Measurements from ENCODE around the gene LPAR5. TPM values are rescaled to one million over a fixed set of nuclear protein-coding genes. Genes with fewer than 3 reads are reported as not detected.

Gene LPAR5
- total RNA-seq, 1 donor from 2014 or later, result 2.1 TPM

DNA sequence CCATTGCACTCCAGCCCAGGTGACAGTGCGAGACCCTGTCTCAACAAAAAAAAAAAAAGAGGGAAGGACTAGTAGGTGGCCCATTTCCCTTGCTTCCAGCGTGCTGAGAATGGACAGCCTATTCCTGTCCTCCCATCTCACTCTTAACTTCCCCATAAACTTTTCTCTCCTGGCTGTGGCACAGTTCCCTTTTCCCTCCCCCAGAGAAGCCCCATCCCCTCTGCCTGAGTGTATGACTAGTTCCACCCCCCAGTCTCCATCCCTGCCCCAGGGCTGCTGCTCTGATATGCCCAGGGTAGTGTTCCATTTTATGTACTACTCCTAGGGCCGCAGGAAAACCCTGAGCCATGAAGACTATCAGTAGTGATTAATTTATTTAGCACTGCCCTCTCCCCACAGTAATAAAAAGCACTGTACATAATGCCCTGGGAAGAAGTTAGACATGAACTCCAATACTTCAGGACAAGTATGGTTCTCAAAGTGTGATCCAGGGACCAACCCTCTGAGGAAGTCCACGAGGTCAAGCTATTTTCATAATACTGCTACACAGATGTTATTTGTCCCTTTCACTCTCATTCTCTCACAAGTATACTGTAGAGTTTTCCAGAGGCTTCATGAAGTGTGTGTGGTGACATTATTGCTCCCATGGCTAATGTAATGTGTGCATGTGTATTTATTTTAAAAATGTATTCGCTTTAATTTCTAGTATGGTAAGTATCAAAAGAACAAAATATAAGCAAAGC lies 17.1 kb downstream of the LPAR5 start:
- FAIRE-seq (no peak), DNase-seq (ENCODE audit: low read depth) (no peak)
- Histone ChIP-seq H3K36me3 (ENCODE audit: control insufficient read depth, insufficient read depth, low read length) (peaks cover 3% of the 10 kb centered on the region), H3K4me3 (ENCODE audit: low read depth, low read length) (no peak overlapping the region), H3K27me3 (ENCODE audit: control insufficient read depth, insufficient read depth, low read length) (no peaks in the 10 kb centered on the region)
- TF ChIP-seq, protein P1, sequence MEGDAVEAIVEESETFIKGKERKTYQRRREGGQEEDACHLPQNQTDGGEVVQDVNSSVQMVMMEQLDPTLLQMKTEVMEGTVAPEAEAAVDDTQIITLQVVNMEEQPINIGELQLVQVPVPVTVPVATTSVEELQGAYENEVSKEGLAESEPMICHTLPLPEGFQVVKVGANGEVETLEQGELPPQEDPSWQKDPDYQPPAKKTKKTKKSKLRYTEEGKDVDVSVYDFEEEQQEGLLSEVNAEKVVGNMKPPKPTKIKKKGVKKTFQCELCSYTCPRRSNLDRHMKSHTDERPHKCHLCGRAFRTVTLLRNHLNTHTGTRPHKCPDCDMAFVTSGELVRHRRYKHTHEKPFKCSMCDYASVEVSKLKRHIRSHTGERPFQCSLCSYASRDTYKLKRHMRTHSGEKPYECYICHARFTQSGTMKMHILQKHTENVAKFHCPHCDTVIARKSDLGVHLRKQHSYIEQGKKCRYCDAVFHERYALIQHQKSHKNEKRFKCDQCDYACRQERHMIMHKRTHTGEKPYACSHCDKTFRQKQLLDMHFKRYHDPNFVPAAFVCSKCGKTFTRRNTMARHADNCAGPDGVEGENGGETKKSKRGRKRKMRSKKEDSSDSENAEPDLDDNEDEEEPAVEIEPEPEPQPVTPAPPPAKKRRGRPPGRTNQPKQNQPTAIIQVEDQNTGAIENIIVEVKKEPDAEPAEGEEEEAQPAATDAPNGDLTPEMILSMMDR (IDR thresholded peaks at IDR 0.05; ENCODE audit: insufficient read depth, low read length, severe bottlenecking), result no peak

DNA sequence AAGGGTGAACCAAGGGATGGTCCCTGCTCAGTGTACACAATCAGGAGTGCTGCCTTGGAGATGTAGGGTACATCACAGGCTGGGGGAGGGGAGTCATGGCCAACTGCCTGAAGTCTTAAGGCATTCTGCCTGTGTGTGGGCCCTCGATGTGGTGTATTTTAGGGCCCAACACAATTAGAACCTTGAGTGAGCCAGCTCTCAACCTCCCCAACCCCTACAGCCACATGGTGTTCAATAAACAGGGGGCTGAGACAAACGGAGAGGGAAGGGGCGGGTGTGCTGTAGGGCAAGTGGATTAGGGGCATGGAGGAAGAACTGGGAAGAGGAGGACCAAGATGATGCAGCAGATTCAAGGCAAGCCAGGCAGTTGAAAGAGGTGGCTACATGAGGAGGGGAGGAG lies 20.0 kb downstream of the LPAR5 start:
- Histone ChIP-seq H3K4me3 (ENCODE audit: low read depth, low read length) (no peak overlapping the region), H3K36me3 (ENCODE audit: control insufficient read depth, insufficient read depth, low read length) (peaks cover 3% of the 10 kb centered on the region), H3K27me3 (ENCODE audit: control insufficient read depth, insufficient read depth, low read length) (no peaks in the 10 kb centered on the region)
- FAIRE-seq, result no peak
- TF ChIP-seq, protein P1 (IDR thresholded peaks at IDR 0.05; ENCODE audit: insufficient read depth, low read length, severe bottlenecking), result no peak
- DNase-seq (ENCODE audit: low read depth), result no peak

DNA sequence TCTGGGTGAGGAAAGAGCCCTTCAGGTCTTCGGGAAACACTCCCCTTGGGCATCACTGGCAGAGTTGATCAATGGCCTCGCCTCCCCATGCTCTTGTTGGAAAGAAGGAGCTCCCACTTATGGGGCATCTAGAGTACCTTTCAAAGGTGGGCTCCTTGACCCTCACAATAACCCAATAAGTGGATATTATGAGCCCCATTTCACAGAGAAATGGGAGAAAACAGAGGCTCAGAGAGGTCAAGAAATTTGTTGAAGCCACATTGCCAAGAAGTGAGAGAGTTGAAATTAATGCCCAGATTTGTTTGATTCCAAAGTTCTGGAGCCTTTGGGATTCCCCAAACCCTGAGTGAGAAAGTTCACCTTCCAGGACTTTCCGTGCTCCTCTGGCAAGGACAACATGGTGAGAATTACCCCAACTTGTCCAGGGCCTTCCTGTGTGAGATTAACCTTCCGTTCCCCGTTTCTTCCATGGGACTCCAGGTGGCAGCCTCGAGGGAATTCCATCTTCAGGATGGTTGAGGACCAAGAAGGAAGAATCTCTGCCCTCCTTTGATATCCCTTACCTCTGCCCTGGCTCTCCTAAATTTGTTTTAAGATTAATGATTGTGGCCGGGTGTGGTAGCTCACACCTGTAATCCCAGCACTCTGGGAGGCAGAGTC lies 21.1 kb downstream of the LPAR5 start:
- no peak overlapping the region for H3K4me3 ChIP-seq (ENCODE audit: low read depth, low read length)
- H3K27me3 ChIP-seq (ENCODE audit: control insufficient read depth, insufficient read depth, low read length), result no peaks in the 10 kb centered on the region
- H3K36me3 ChIP-seq (ENCODE audit: control insufficient read depth, insufficient read depth, low read length), result no peaks in the 10 kb centered on the region
- DNase-seq (ENCODE audit: low read depth) (no peak), FAIRE-seq (no peak)
- TF ChIP-seq, protein P1 (IDR thresholded peaks at IDR 0.05; ENCODE audit: insufficient read depth, low read length, severe bottlenecking), result peak; percentile 36

- H3K36me3 ChIP-seq (ENCODE audit: control insufficient read depth, insufficient read depth, low read length), result no peaks in the 10 kb centered on the region
- TF ChIP-seq, protein P1 (IDR thresholded peaks at IDR 0.05; ENCODE audit: insufficient read depth, low read length, severe bottlenecking), result no peak
- H3K4me3 ChIP-seq (ENCODE audit: low read depth, low read length), result no peak overlapping the region
- no peaks in the 10 kb centered on the region for H3K27me3 ChIP-seq (ENCODE audit: control insufficient read depth, insufficient read depth, low read length)
- FAIRE-seq, result no peak
- peak; percentile 79 for DNase-seq (ENCODE audit: low read depth)
Measured at GRCh38 chr12:6613776-6614512, 21.8 kb downstream of the LPAR5 start.

- Histone ChIP-seq H3K27me3 (ENCODE audit: control insufficient read depth, insufficient read depth, low read length) (no peaks in the 10 kb centered on the region), H3K4me3 (ENCODE audit: low read depth, low read length) (no peak overlapping the region), H3K36me3 (ENCODE audit: control insufficient read depth, insufficient read depth, low read length) (no peaks in the 10 kb centered on the region)
- DNase-seq (ENCODE audit: low read depth), result peak; percentile 42
- FAIRE-seq, result no peak
- TF ChIP-seq, protein P1 (IDR thresholded peaks at IDR 0.05; ENCODE audit: insufficient read depth, low read length, severe bottlenecking), result no peak
Measured at GRCh38 chr12:6613015-6613775, 22.6 kb downstream of the LPAR5 start.

Measured in bronchial epithelial cell (primary cell).